Urinary bladder (tissue), 4 donors: Measurements from ENCODE around the gene ASB2. TPM values are rescaled to one million over a fixed set of nuclear protein-coding genes. Genes with fewer than 3 reads are reported as not detected.

Experiments used
- DNase-seq: peaks from one replicate; pipeline ENCODE4 v3.0.0-alpha.2; 2015; ENCODE audit errors: extremely low spot score
- H3K27ac ChIP-seq: one replicate; pipeline ENCODE4 v1.5.1; 2013; ENCODE audit warnings: low read depth, mild to moderate bottlenecking, moderate library complexity
- H3K36me3 ChIP-seq: one replicate; pipeline ENCODE4 v1.6.1; 2013; ENCODE audit warnings: mild to moderate bottlenecking, moderate library complexity; ENCODE audit not compliant: insufficient read depth
- H3K4me1 ChIP-seq: one replicate; pipeline ENCODE4 v1.6.1; 2013; ENCODE audit warnings: mild to moderate bottlenecking, moderate library complexity; ENCODE audit not compliant: insufficient read depth
- H3K4me3 ChIP-seq: one replicate; pipeline ENCODE4 v1.5.1; 2013; ENCODE audit warnings: low read depth, low read length
- WGBS: extraction: QIAGEN DNeasy Blood & Tissue Kit; methylation state at CpG from one replicate; pipeline ENCODE4 v1.1.7; 2013; 5-methylcytosine and 5-hydroxymethylcytosine counted together
- polyA plus RNA-seq: library from polyadenylated mRNA; stranded (reverse); fragments of 200-250 nt; gene quantifications from one replicate; pipeline ENCODE4 v1.2.3, GENCODE V29; 2013
- small RNA-seq: library from RNA; depleted of rRNA; stranded (forward); fragments of <200 nt; gene quantifications from one replicate; pipeline ENCODE3, GENCODE V24; 2014
- total RNA-seq: library from RNA; depleted of rRNA; stranded (reverse); fragments of >200 nt; gene quantifications from one replicate; pipeline ENCODE4 v1.2.3, GENCODE V29; 2014
- donor health status: healthy with polysubstance abuse.
- donor health status: healthy.

ASB2 gene
- total and polyA plus RNA-seq, 2 donors, result 32.3 to 72.7 TPM

DNA sequence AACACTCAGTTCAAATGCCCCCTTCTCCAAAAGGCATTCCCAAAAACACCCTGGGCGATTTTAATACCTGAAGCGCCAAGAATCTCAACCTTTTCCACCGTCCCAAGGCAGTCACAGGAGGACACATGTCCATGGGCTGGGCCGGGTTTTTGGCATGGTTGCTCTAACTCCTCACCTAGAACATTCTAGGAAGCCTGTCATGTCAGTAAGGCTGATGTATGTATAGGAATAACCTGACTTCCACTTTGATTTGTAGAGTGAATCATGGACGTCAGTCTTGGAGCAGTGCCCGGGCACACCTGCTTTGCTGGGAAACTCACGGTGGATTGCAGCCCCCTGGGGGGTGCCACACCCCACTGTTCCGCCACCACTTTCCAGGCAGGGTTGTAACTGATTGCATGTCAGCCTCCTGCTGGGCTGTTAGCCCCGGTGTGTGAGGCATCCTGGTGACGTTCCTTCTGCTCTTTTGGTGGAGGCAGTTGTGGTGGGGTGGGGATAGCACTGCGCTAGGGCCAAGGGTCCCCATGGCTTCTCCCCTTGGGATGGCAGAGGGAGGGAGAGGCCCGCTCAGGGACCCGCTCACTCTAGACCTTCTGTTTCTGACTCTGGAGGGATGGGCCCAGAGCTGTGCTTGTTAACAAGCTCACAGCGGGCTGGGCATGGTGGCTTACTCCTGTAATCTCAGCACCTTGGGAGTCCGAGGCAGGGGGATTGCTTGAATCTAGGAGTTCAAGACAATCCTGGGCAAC, 84.4 kb downstream of the ASB2 start:
- H3K27ac ChIP-seq, result no peak overlapping the region
- 79% methylated on average over 15 of the region's 15 CpGs for WGBS
- DNase-seq, result no peak

DNA sequence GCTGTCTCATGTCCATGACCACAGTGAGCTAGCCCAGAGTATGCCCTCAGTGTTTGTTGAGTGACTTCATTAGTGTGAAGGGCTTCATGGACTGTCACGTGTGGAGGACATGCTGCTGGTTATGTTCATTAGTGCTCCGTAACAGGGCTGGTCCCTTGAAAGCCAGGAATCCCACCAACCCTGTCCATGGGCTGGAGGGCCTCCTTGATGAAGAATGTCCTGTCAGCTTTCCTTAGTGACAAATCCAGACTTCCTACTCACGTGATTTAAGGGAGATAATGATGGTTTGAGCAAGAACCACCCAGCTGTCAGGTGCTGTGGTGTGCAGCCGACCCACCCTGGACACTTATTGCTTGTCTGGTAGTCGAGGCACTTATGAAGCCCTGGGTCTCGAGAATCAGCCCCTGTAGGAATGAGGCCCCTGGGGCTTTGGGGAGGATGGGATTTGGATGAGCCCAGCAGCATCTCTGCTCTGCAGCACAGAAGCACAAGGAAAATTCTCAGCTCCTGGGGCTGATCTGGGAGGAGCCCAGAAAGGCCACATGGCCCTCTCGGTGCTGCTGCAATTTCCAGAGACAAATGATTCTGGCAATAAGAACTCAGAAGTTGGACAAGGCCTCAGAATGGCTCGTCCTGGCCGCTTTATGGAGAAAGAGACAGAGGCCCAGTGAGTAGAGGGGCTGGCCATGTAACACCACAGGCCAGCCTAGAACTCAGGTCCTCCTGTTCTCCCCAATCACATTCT, 86.5 kb downstream of the ASB2 start:
- Histone ChIP-seq H3K4me1 (no peaks in the 10 kb centered on the region), H3K27ac (no peak overlapping the region), H3K36me3 (no peaks in the 10 kb centered on the region), H3K4me3 (no peak overlapping the region)
- WGBS, result 77% methylated on average over 9 of the region's 9 CpGs
- DNase-seq, result no peak

More for the DNA sequence above, 84.4 kb downstream of the ASB2 start:
- Histone ChIP-seq H3K4me1 (no peaks in the 10 kb centered on the region), H3K36me3 (no peaks in the 10 kb centered on the region), H3K4me3 (no peak overlapping the region)

DNA sequence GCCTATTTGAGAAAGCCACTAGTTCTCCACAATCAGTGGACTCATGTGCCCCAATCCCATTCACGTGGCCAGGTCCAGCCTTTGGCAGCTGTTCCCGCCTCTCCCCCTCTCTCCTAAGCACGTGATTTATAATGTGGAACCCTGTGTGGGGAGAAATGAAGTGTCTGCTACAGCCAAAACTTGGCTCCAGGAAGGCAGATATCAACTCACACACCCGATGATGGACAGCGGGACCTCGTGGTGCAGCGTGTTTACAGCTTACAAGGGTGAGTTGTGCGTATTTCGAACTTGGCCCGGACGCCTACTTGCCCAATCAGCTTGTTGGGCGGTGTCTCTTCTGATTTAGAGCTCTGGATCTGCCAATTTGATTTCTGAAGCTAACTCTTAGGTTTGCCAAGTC, 87.4 kb downstream of the ASB2 start:
- WGBS, result 54% methylated on average over 12 of the region's 12 CpGs
- H3K4me3 ChIP-seq, result no peak overlapping the region
- no peak for DNase-seq
- H3K36me3 ChIP-seq, result no peaks in the 10 kb centered on the region
- no peaks in the 10 kb centered on the region for H3K4me1 ChIP-seq
- H3K27ac ChIP-seq, result no peak overlapping the region

DNA sequence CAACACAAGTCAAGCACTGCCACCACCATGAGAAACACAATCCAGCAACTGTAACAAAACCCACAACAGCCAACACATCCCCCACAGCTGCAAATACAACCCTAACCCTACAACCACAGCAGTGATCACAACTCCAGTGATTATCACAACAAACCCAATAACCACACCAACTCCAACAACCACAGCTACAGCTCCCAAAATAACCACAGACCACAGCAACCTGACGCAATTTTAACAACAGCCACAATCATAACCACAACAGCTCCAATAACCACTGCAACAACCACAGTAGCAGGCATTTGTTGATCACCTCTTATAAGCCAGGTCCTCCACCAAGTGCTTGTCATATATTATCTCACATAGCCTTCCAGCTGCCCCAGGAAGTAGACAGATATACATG, 91.4 kb downstream of the ASB2 start:
- H3K36me3 ChIP-seq, result no peaks in the 10 kb centered on the region
- 85% methylated on average over 1 of the region's 1 CpG for WGBS
- no peak overlapping the region for H3K27ac ChIP-seq
- H3K4me3 ChIP-seq, result no peak overlapping the region
- H3K4me1 ChIP-seq, result no peaks in the 10 kb centered on the region
- no peak for DNase-seq

Small RNA genes lying within 50 kb of the gene (small RNA-seq; reads per million reads assigned to genes)
- not detected for gene MIR4506

Other genes with a start within 250 kb of the ASB2 start
- 1.3 TPM for gene PRIMA1, start 188.1 kb downstream of the ASB2 start, total RNA-seq
- 17.4 TPM for gene PRIMA1, start 188.1 kb downstream of the ASB2 start, polyA plus RNA-seq
- gene FAM181A, start 49.2 kb downstream of the ASB2 start, total RNA-seq, result not detected
- gene FAM181A, start 49.2 kb downstream of the ASB2 start, polyA plus RNA-seq, result not detected
- not detected for gene CCDC197, start 20.7 kb upstream of the ASB2 start, total RNA-seq
- not detected for gene CCDC197, start 20.7 kb upstream of the ASB2 start, polyA plus RNA-seq
- 2.0 TPM for gene OTUB2, start 49.8 kb upstream of the ASB2 start, total RNA-seq
- 0.41 TPM for gene OTUB2, start 49.8 kb upstream of the ASB2 start, polyA plus RNA-seq
- 55.1 TPM for gene DDX24, start 104.6 kb upstream of the ASB2 start, total RNA-seq
- gene DDX24, start 104.6 kb upstream of the ASB2 start, polyA plus RNA-seq, result 144 TPM
- 7.2 TPM for gene IFI27L1, start 104.7 kb upstream of the ASB2 start, total RNA-seq
- 18.9 TPM for gene IFI27L1, start 104.7 kb upstream of the ASB2 start, polyA plus RNA-seq
- gene IFI27, start 134.2 kb upstream of the ASB2 start, total RNA-seq, result 19.9 TPM
- gene IFI27, start 134.2 kb upstream of the ASB2 start, polyA plus RNA-seq, result 417 TPM
- gene IFI27L2, start 153.0 kb upstream of the ASB2 start, total RNA-seq, result 16.6 TPM
- gene IFI27L2, start 153.0 kb upstream of the ASB2 start, polyA plus RNA-seq, result 77.6 TPM
- gene PPP4R4, start 197.8 kb upstream of the ASB2 start, total RNA-seq, result 0.37 TPM
- gene PPP4R4, start 197.8 kb upstream of the ASB2 start, polyA plus RNA-seq, result 0.63 TPM